Measurements from ENCODE around the gene ZNF428. TPM values are rescaled to one million over a fixed set of nuclear protein-coding genes. Genes with fewer than 3 reads are reported as not detected.
"Not testable (repeated sequence)": the region's sequence is repeated elsewhere in the genome, so short reads cannot be mapped to it uniquely, and the experiment has no call there.

The ZNF428 gene
- total RNA-seq, 2 donors from 2014 or later: 23.4 to 25.7 TPM

GRCh38 chr19:43638995-43639518 lies 19.6 kb upstream of the ZNF428 start:
- Histone ChIP-seq H3K36me3 (no peaks in the 10 kb centered on the region), H3K27ac (no peak overlapping the region), H3K9me3 (no peaks in the 10 kb centered on the region), H3K4me3 (peak overlapping the region; percentile 42 to 61), H3K4me1 (peaks cover 0 to 12% of the 10 kb centered on the region in 2 donors), H3K27me3 (no peaks in the 10 kb centered on the region)
- no peak for DNase-seq (ENCODE audit: low spot score)
- no peak for TF ChIP-seq CTCF (IDR thresholded peaks at IDR 0.05)

- Histone ChIP-seq H3K4me1 (peaks cover 0 to 12% of the 10 kb centered on the region in 2 donors), H3K27ac (no peak overlapping the region), H3K4me3 (no peak overlapping the region), H3K9me3 (no peaks in the 10 kb centered on the region), H3K36me3 (no peaks in the 10 kb centered on the region), H3K27me3 (no peaks in the 10 kb centered on the region)
- TF ChIP-seq CTCF (IDR thresholded peaks at IDR 0.05): no peak
- no peak for DNase-seq (ENCODE audit: low spot score)
These were observed 19.0 kb upstream of the ZNF428 start for GRCh38 chr19:43638214-43638994.

GRCh38 chr19:43636121-43636683 lies 16.8 kb upstream of the ZNF428 start:
- Histone ChIP-seq H3K4me3 (no peak overlapping the region), H3K4me1 (peaks cover 0 to 12% of the 10 kb centered on the region in 2 donors), H3K9me3 (no peaks in the 10 kb centered on the region), H3K27ac (no peak overlapping the region), H3K36me3 (no peaks in the 10 kb centered on the region), H3K27me3 (no peaks in the 10 kb centered on the region)
- DNase-seq (ENCODE audit: low spot score): no peak
- TF ChIP-seq CTCF (IDR thresholded peaks at IDR 0.05): no peak

- DNase-seq (ENCODE audit: low spot score); H3K9me3 ChIP-seq; H3K27ac ChIP-seq; H3K27me3 ChIP-seq; H3K4me3 ChIP-seq; H3K36me3 ChIP-seq: not testable (repeated sequence)
- H3K4me1 ChIP-seq: peaks cover 0 to 11% of the 10 kb centered on the region in 2 donors
These were observed 16.1 kb upstream of the ZNF428 start for GRCh38 chr19:43635561-43635940.

- H3K4me3 ChIP-seq: peak overlapping the region in 1 of 2 donors; percentile 4
- no peaks in the 10 kb centered on the region for H3K36me3 ChIP-seq
- H3K27me3 ChIP-seq: no peaks in the 10 kb centered on the region
- no peak overlapping the region for H3K27ac ChIP-seq
- H3K4me1 ChIP-seq: peaks cover 0 to 6% of the 10 kb centered on the region in 2 donors
- no peak for TF ChIP-seq CTCF (IDR thresholded peaks at IDR 0.05)
- no peaks in the 10 kb centered on the region for H3K9me3 ChIP-seq
- no peak for DNase-seq (ENCODE audit: low spot score)
These were observed 15.6 kb upstream of the ZNF428 start for GRCh38 chr19:43634872-43635560.

- Histone ChIP-seq H3K27ac (no peak overlapping the region), H3K27me3 (no peaks in the 10 kb centered on the region), H3K4me1 (peaks cover 0 to 3% of the 10 kb centered on the region in 2 donors), H3K36me3 (no peaks in the 10 kb centered on the region), H3K4me3 (peak overlapping the region in 1 of 2 donors; percentile 4), H3K9me3 (no peaks in the 10 kb centered on the region)
- TF ChIP-seq CTCF (IDR thresholded peaks at IDR 0.05): no peak
- no peak for DNase-seq (ENCODE audit: low spot score)
These were observed 15.1 kb upstream of the ZNF428 start for GRCh38 chr19:43634506-43634871.

Measured in right atrium auricular region (tissue), 2 donors.